SU-DHL-6 (cell line): ENCODE results near the gene POU6F1.

Source experiments
- H2AFZ ChIP-seq: fragments of 200-600 bp; sonication (generic); 2 replicates; pipeline ENCODE4 v1.6.1; 2014; ENCODE audit warnings: low read depth, mild to moderate bottlenecking, moderate library complexity, mixed read lengths, antibody characterized with exemption, low read length; ENCODE audit not compliant: severe bottlenecking
- H3F3A ChIP-seq: fragments of 200-600 bp; shearing (Covaris generic); 2 replicates; pipeline ENCODE4 v1.6.0; 2016; ENCODE audit warnings: antibody characterized with exemption, mild to moderate bottlenecking; ENCODE audit not compliant: insufficient read depth
- H3K27ac ChIP-seq: fragments of 200-600 bp; sonication (generic); 2 replicates; pipeline ENCODE4 v1.5.1; 2016; ENCODE audit warnings: low read depth, mild to moderate bottlenecking, low read length, moderate library complexity, mixed read lengths
- H3K27me3 ChIP-seq: fragments of 200-600 bp; sonication (generic), shearing (Covaris generic); 2 replicates; pipeline ENCODE4 v1.6.0; 2014; ENCODE audit warnings: mild to moderate bottlenecking, low read length
- H3K36me3 ChIP-seq: fragments of 200-600 bp; sonication (generic); 2 replicates; pipeline ENCODE4 v1.6.1; 2014; ENCODE audit warnings: mild to moderate bottlenecking, low read length, mixed read lengths
- H3K4me2 ChIP-seq: fragments of 300-600, 200-600 bp; shearing (Covaris generic), sonication (generic); 2 replicates; pipeline ENCODE4 v1.6.0; 2014; ENCODE audit warnings: low read length, low read depth, mild to moderate bottlenecking; ENCODE audit not compliant: poor library complexity, severe bottlenecking
- H3K4me3 ChIP-seq: fragments of 200-600 bp; sonication (generic); 2 replicates; pipeline ENCODE4 v1.5.1; 2014; ENCODE audit warnings: antibody characterized with exemption, low read length, mild to moderate bottlenecking, mixed read lengths; ENCODE audit not compliant: insufficient read depth, poor library complexity, severe bottlenecking
- H3K79me2 ChIP-seq: fragments of 200-600 bp; sonication (generic); 2 replicates; pipeline ENCODE4 v1.6.1; 2014; ENCODE audit warnings: mild to moderate bottlenecking, low read length, moderate library complexity; ENCODE audit not compliant: insufficient read depth
- H3K9ac ChIP-seq: fragments of 200-600 bp; sonication (generic); 2 replicates; pipeline ENCODE4 v1.7.0; 2014; ENCODE audit warnings: mild to moderate bottlenecking, low read length
- H3K9me2 ChIP-seq: fragments of 200-600 bp; sonication (generic); replicated peaks from 2 replicates; pipeline ENCODE4 v1.6.1; 2014; ENCODE audit warnings: low read length; ENCODE audit not compliant: insufficient read depth
- H3K9me3 ChIP-seq: fragments of 200-600 bp; sonication (generic); 2 replicates; pipeline ENCODE4 v1.6.1; 2014; ENCODE audit warnings: low read length, mixed read lengths; ENCODE audit not compliant: insufficient read depth
- H4K20me1 ChIP-seq: fragments of 200-600 bp; sonication (generic); 2 replicates; pipeline ENCODE4 v1.6.1; 2014; ENCODE audit warnings: low read depth, mild to moderate bottlenecking, antibody characterized with exemption, low read length, moderate library complexity, mixed read lengths
- EZH2phosphoT487 ChIP-seq: fragments of 200-600 bp; sonication (generic), shearing (Covaris generic); conservative IDR thresholded peaks from 2 replicates; pipeline ENCODE4 v1.6.1; 2018; ENCODE audit warnings: mild to moderate bottlenecking, antibody characterized with exemption, low read length, moderate library complexity, mixed read lengths
- TF ChIP-seq, protein P1 (sequence below): fragments of 200-600 bp; sonication (generic); IDR thresholded peaks from one replicate; pipeline ENCODE4 v1.5.1; 2017; ENCODE audit warnings: antibody characterized with exemption, mild to moderate bottlenecking, low read length, moderate library complexity; ENCODE audit not compliant: insufficient read depth, poor library complexity, severe bottlenecking

The POU6F1 gene

DNA sequence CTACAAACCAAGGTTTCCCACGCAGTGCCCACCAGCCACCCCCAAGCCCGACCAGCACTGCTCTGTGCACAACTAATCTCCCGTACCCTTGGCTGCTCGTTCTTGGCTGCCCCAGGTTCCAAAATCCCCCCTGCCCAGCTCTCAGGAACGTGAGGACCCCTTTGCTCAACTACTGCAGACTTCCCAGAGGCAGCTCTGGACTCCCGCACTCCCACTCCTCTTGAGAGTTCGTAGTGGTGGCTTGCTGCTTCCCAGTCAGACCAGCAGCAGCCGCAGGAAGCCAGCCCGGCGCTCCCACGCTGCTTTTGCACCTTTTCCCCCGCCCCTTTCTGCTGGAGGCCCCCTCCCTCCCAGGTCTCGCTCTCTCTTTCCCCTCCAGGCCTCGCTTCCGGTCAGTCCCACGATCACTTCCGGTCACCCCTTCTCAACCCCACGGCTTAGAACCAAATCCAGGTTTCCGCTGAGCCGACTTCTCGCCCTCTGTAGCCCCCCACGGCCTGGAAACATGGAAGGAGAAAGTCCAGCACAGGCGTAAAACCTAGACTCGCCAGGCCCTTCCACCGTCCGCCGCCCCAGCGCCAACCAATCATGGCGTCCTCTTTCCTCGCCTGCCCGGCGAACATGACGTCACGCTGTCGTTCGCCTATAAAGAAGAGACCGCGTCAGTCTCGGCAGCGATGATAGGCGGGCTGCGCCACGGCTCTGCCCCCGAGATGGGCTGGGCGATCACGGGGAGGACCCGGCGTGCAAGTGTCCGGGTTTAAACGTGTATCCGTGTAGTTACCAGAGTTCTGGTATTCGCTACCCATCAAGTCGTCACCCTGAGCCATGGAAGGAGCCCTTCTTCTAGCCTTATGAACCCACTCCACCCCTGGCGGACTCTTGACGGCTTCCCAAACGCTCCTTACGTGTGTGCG is 45.1 kb downstream of the POU6F1 start, which contains the start of gene TFCP2:
Gene TFCP2, minus strand, starts transcription at position 621 of the 917 bp plus-strand sequence. CDS start 713 bp downstream, outside the sequence.
- TF ChIP-seq EZH2phosphoT487: no peak
- TF ChIP-seq, protein P1, sequence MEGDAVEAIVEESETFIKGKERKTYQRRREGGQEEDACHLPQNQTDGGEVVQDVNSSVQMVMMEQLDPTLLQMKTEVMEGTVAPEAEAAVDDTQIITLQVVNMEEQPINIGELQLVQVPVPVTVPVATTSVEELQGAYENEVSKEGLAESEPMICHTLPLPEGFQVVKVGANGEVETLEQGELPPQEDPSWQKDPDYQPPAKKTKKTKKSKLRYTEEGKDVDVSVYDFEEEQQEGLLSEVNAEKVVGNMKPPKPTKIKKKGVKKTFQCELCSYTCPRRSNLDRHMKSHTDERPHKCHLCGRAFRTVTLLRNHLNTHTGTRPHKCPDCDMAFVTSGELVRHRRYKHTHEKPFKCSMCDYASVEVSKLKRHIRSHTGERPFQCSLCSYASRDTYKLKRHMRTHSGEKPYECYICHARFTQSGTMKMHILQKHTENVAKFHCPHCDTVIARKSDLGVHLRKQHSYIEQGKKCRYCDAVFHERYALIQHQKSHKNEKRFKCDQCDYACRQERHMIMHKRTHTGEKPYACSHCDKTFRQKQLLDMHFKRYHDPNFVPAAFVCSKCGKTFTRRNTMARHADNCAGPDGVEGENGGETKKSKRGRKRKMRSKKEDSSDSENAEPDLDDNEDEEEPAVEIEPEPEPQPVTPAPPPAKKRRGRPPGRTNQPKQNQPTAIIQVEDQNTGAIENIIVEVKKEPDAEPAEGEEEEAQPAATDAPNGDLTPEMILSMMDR: no peak
- H2AFZ ChIP-seq: peak within 1 kb of the TSS; percentile 79
- H3K27ac ChIP-seq: peak within 1 kb of the TSS; percentile 45
- no peaks in the 10 kb centered on the region for H4K20me1 ChIP-seq
- no peaks in the 10 kb centered on the region for H3K9me2 ChIP-seq
- H3K4me2 ChIP-seq: peak within 1 kb of the TSS; percentile 80
- peak within 1 kb of the TSS; percentile 80 for H3K4me3 ChIP-seq
- peaks cover 46% of the 10 kb centered on the region for H3K79me2 ChIP-seq
- peaks cover 8% of the 10 kb centered on the region for H3F3A ChIP-seq
- H3K9ac ChIP-seq: peak within 1 kb of the TSS; percentile 73
- H3K36me3 ChIP-seq: no peaks in the 10 kb centered on the region
- no peaks in the 10 kb centered on the region for H3K9me3 ChIP-seq
- no peaks in the 10 kb centered on the region for H3K27me3 ChIP-seq

DNA sequence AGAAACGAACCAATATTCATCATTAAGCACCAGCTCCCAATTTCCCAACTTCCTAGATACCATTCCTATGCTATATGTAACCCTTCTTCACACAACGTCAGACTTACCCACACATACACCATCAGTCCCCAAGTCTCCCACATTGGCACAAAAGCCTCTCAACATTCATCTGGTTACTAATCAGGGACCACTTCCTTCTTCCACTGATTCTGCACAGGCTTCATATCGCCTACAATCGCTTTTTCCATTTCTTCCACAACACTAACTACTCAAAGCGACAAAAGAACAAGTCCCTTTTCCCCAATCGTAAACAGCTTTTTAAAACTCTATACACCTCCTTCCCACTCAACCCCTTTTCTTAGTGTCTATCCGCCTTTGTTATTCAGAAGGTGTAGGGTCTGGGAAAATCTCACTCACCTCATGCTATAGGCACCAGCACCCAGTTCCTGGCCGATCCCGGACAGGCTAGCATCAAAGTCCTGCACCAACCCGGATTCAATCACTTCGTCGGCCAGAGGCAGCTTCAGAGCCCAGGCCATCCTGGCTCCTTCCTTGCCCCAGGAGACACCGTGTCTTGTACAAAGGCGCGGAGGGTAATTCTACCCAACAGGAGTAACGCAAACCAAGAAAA is 45.9 kb downstream of the POU6F1 start:
- Histone ChIP-seq H3K36me3 (no peaks in the 10 kb centered on the region), H2AFZ (peak overlapping the region; percentile 79), H3K27me3 (no peaks in the 10 kb centered on the region), H3K9ac (peak overlapping the region; percentile 73), H3K4me2 (peak overlapping the region; percentile 80), H3K79me2 (peaks cover 51% of the 10 kb centered on the region), H3K9me3 (no peaks in the 10 kb centered on the region), H3K4me3 (peak overlapping the region; percentile 80), H3F3A (peaks cover 8% of the 10 kb centered on the region), H3K9me2 (no peaks in the 10 kb centered on the region), H3K27ac (no peak overlapping the region), H4K20me1 (no peaks in the 10 kb centered on the region)
- no peak for TF ChIP-seq EZH2phosphoT487
- TF ChIP-seq, protein P1: no peak

DNA sequence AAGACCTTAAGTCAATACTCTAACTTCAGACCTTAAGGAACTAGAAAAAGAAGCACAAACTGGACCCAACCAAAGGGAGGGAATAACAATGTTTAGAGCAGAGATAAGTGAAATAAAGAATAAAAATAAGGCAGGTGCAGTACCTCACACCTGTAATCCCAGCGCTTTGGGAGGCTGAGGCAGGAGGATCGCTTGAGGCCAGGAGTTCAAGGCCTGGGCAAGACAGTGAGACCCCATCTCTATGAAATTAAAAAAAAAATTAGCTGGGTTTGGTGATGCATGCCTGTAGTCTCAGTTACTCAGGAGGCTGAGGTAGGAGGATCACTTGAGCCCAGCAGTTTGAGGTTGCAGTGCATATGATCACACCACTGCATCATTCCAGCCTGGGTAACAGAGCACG is 54.1 kb downstream of the POU6F1 start:
- Histone ChIP-seq H3K79me2 (peaks cover 70% of the 10 kb centered on the region), H3K9ac (no peak overlapping the region), H3K9me2 (no peaks in the 10 kb centered on the region), H3K9me3 (no peaks in the 10 kb centered on the region), H3K36me3 (no peaks in the 10 kb centered on the region), H4K20me1 (no peaks in the 10 kb centered on the region), H2AFZ (no peak overlapping the region), H3K27me3 (no peaks in the 10 kb centered on the region), H3K4me3 (no peak overlapping the region), H3K27ac (no peak overlapping the region), H3F3A (no peaks in the 10 kb centered on the region), H3K4me2 (no peak overlapping the region)
- TF ChIP-seq EZH2phosphoT487: no peak
- TF ChIP-seq, protein P1: no peak
